ENCODE measurements around the gene CARD18.

Gene CARD18

GRCh38 chr11:105139669-105140068, at the start of gene CARD18:
Gene CARD18, minus strand, starts transcription at chr11:105139769. Its CDS starts 43 bp downstream, at chr11:105139726.
- no peak for DNase-seq

- DNase-seq: no peak
Observed at GRCh38 chr11:105183987-105184386, 44.4 kb upstream of the CARD18 start.

DNA sequence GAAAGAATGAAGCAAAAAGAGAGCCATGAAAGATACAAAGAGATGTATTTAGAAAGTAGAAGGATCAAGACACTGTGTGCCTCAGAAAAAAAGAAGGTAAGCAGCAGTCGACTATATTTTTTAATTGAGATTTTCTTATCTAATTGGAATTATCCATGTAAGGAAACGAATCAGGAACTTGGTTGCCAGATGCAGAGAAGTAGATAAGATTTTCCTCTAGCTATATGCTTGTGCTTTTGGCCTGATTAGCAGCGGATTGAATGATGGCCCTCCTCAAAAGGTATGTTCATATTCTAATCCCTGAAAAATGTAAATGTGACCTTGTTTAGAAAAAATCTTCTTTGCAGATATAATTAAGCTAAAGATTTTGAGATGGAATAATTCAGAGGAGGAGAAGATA, 43.9 kb upstream of the CARD18 start:
- DNase-seq: no peak

- DNase-seq: no peak
Observed at GRCh38 chr11:105181521-105181920, 42.0 kb upstream of the CARD18 start.

- DNase-seq: no peak
Observed at GRCh38 chr11:105181100-105181499, 41.5 kb upstream of the CARD18 start.

DNA sequence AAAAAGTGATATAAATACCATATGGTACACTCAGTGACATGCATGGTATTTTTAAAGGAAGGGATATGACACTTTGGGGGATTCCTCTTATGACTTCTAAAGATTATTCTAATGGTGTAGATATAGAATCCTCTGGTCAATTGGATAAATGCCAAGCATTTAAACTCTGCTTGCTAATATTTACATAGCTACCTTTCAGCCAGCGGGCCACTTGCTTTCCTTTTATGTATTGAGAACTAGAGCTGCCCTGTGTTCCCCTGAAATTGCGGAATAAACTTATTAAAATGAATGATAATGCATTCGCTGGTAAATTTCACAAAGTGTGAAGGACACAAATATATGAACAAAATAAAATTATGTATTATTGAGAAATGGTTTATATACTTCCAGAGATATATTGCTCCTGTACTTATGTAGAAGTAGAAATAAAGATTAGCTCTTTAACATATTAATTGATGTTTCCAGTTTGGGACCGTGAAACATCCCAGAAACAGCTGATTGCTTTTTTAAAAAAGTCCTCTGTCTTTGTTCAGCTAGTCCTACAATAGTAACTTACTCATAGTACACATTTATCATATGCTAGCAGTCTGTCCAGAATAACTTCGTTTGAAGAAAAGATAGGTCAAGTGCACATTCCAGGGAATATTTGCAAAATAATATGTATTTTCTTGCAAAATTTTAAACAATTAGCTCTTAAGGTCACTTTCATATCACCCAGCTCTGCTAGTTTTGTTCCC, 40.1 kb upstream of the CARD18 start:
- DNase-seq: no peak

DNA sequence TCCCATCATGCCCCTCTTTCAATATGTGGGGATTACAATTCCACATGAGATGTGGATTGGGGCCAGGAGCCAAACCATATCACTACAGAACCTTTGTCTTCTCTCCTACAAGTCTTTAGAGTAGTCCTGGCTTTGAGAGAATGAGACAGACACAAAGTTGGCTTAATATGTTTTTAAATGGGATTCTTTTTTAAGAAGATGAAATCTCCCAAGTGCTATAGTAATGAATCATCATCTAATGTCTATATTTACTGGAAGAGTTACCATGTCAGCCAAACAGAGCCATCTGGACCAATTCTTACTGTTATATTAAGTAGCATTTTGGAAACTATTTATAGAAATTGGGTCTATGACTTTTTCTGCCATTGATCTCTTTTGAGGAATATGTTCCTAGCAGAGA, 38.1 kb upstream of the CARD18 start:
- DNase-seq: no peak

DNA sequence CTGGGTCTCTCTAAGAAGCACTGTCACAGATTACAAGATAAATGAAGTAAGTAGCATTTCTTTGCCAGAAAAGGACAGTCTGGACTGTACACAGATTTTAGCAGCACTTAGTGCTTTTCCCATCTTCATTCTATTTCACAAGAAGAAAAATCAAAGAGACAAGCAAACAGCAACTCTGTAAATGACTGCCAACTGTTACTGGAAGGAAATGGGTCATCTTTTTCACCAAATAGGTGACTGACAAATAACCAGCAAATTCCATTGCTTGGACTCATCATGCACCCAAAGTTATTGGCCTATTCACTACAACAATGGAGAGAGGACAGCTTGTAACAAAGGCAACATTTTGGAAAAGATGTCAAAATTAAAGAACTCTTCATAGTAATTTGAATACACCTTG, 28.9 kb upstream of the CARD18 start:
- no peak for DNase-seq

- no peak for DNase-seq
Observed at GRCh38 chr11:105167244-105167643, 27.7 kb upstream of the CARD18 start.

DNA sequence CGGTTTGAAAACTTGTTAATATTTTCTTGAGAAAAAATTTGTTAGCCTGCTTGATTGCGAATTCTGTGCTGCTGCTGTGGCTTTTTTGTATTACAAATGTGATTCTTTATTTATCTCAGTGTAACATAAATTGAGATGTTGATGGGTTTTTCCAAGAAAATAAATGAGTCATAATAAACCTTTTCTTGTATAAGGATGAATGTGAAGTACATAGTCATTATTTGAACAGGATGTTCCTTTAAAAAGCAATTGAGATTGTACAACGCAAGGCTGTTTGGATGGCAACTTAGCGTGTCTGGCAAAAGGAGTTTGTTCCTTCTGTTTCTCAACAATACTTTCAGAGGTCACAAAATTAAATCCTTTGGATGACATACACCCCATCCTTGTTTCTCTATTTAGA, 24.6 kb upstream of the CARD18 start:
- no peak for DNase-seq

- DNase-seq: no peak
Observed at GRCh38 chr11:105162506-105162905, 22.9 kb upstream of the CARD18 start.

DNA sequence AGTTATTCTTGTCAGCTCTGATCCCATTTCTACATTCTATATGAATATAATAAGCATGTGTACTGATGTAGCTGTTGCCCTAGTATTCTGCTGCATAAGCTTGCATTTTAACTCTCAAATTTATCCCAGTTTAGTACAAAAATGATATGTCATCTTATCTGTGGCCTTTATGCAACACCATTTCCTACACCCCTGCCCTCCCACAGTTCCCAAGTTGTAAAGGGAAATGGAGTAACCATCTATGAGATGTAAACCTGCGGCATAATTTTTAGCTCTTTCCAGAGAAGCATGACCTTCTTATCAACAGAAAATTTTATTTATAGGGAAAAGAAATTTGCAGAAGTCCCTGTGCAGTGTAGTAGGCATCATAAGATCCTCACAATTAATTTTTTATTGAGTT, 18.9 kb upstream of the CARD18 start:
- DNase-seq: no peak

GRCh38 chr11:105156720-105157119, 17.2 kb upstream of the CARD18 start:
- no peak for DNase-seq

GRCh38 chr11:105156231-105156630, 16.7 kb upstream of the CARD18 start:
- no peak for DNase-seq

DNA sequence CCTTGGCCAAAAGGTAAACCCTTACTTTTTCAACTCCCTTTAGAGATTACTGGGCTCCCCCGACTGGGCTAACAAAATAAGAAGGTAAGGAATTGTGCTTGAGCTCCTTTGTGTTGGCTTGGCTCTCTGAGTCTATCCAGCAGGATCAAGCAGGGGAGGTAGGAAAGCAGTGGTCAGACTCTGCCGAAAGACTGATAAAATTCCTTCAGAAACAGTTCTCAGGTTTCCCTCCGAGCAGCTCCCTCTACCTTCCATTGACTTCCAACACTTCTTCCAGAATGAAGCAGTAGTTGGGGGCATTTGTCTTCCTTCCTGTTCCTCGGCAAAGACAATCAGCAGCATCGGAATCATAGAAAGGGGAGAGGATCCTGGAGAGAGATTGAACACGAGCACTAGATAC, 16.1 kb upstream of the CARD18 start:
- no peak for DNase-seq

DNA sequence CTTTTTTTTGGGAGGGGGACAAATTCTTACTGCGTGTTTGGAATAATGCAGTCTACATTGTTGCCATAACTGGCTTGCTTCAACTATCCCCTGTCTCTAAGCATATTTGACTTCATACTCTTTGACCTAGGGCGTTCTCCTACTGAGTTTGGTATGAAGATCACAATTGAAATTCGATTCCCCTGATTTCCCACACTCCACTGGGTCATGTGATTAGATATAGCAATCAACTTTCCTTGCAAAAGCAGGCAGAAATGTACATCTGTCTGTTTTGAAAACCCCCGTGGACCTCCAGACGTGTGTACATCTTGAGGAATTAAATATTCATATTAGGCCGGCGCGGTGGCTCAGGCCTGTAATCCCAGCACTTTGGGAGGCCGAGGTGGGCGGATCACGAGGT, 13.8 kb upstream of the CARD18 start:
- no peak for DNase-seq

GRCh38 chr11:105152560-105152959, 13.0 kb upstream of the CARD18 start:
- DNase-seq: no peak

- no peak for DNase-seq
Observed at GRCh38 chr11:105152021-105152512, 12.5 kb upstream of the CARD18 start.

GRCh38 chr11:105149477-105149876, 9.9 kb upstream of the CARD18 start:
- no peak for DNase-seq

DNA sequence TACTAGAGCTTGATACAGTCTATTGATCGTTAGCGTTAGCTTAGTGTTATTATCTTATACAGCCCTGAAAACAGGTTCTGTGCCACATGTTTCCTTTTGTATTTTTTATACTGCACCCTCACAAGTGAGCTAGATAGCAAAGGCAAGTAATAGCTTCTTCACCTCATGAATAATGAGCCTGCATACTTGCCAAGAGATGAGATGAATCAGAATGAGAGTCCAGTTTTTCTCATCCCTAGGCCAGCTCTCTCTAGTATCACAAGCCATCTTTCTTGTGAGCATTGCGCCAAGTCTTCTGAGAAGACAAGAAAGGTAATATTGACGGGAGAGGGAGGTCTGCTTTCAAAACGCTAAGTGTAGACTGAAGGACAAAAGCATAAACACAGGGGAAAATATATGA, 8.7 kb upstream of the CARD18 start:
- DNase-seq: no peak

GRCh38 chr11:105144887-105145286, 5.3 kb upstream of the CARD18 start:
- no peak for DNase-seq

GRCh38 chr11:105142167-105142566, 2.6 kb upstream of the CARD18 start:
- DNase-seq: no peak

- no peak for DNase-seq
Observed at GRCh38 chr11:105137286-105137685, 2.3 kb downstream of the CARD18 start.

DNA sequence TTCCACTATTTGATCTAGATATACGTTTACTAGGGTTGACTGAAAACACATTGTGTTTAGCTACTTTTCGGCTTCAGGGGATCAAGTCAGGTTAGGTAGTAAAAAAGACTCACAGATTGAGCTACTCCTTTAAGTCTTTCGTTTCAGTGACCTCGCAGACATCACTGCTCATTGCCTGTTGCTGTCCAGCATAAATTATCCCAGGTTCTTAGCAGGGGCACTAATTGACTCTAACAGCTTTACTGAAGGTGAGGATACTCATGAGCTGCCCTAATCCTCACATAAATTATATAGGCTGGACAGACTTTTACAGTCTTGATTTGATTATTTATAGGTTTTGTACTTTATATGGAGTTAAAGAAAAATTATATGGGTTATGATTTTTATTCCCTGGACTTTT, 3.7 kb downstream of the CARD18 start:
- DNase-seq: no peak

Measured in activated CD4-positive, alpha-beta T cell treated with anti-CD3 and anti-CD28 coated beads, Interleukin-2, amount 50 U/mL, for 1 hour (primary cell).